HG03066 (cell line): ENCODE results near the gene PAX9.

Source experiments
- ATAC-seq: cut with Tn5 transposase; IDR thresholded peaks from one replicate; pipeline ENCODE4 v1.9.1; 2021; ENCODE audit warnings: low read depth; ENCODE audit not compliant: unreplicated experiment

Gene PAX9

GRCh38 chr14:36661506-36662257 is at the start of gene PAX9:
PAX9 (plus strand) TSS chr14:36661860; CDS start chr14:36662090, 230 bp downstream.
- ATAC-seq = no peak

DNA sequence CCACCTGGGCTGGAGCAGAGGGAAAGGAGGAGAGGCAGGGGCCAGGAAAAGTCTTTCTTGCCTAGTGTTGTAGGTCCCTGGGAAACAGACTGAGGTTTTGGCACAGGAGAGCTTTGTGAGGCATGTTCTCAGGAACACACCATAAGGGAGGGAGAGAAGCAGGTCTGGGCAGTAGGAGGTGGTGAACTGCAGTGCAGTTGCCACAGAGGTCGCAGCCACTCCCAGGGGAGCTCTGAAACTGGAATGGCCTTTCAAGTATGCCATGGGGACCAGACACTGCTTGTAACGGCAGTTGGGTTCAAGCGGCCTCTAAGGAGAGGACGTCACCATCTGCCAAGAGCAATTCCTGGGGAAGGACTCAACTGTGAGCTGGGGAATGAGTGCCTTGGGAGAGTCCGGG is 43.8 kb upstream of the PAX9 start:
- ATAC-seq = no peak

DNA sequence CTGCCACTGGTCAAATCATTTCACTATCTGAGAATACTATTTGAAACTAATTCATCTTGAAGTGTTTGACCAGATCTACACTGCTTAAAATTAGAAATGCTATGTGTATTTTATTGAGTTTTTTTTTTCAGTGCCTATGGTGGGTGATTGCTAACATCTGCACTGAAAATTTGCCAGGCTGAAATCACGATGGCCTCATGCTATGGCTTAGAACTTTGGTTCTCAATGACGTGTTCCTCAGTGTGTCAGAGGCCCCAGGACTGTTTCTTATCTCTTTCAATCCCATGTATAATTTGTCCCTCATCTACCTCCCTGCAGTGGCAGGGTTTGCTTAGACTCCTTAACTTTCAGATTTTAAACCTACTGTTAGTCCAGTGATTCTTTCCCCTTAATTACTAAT is 43.0 kb upstream of the PAX9 start:
- ATAC-seq = no peak

DNA sequence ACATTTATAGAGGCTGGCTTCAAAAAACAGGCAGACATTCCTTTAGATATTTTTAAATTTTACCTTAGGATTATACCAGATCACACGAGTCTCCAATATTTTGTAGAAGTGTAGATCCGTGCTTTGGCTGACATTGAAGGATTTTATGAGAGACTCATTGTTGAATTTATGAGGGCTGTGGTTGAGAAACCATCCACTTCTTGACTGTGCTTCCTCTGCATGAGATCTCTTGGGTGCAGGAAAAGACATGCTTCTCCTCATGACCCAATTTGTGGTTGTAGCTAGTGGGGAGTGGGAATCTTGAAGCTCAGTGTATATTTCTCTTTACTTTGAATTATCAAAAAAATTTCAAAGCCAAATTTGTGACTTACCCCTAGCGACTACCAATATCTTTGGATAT is 42.5 kb upstream of the PAX9 start:
- no peak for ATAC-seq

DNA sequence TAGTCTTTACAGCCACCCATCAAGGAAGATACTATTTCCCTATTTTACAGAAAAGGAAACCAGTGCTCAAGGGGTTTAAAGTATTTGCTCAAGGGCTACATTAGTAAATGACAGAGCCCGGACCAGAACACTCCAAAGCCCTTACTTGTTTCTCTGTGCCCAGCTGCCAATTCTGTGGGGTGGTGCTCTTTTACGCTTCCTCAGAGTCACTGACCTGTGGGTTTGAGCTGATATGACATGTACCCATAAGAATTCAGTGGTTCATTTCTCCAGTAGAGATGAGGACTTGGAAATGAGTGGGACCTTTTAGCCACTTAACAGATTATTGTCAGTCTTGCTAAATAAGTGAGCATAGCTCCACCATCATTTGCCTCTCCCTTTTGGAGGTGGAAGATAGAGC is 41.8 kb upstream of the PAX9 start:
- no peak for ATAC-seq

- ATAC-seq = no peak
These were observed 36.6 kb upstream of the PAX9 start for GRCh38 chr14:36625014-36625413.

DNA sequence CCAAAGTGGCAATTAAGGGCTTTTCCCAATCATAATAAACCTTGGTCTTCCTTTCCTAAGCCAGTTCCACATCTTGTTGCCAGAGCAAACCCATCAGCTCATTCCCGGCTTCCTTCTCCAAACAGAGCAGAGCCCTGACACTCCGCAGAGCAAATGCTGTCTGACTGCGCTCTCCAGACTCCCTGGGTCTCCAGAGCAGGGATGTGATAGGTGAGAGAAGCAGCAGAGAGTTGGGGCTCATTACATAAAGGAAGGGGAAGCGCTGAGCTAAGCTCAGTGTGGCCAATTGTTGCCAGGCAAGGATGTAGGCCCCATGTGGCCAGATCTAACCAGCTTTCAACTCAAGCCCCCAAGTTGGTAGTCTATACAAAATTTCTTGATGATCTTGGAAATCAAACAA is 36.2 kb upstream of the PAX9 start:
- ATAC-seq = no peak

DNA sequence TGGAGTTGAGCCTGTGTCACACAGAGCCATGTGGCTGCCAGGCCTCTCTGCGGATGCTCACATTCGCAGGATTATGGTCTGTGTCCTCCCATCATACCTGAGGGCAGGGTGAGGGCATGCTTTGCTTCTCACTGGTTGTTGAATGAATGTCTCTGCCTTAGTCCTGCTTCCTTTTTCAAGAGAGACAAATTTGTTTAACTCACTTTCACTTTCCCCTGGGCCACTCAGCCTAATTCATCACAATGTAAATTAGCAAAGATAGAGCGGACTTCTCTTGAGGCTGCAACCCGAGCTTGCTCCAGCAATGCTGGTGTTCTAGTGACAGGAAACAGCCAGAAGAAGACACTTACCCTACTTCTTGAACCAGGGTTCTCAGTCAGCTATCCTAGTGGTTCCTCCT is 35.5 kb upstream of the PAX9 start:
- no peak for ATAC-seq

DNA sequence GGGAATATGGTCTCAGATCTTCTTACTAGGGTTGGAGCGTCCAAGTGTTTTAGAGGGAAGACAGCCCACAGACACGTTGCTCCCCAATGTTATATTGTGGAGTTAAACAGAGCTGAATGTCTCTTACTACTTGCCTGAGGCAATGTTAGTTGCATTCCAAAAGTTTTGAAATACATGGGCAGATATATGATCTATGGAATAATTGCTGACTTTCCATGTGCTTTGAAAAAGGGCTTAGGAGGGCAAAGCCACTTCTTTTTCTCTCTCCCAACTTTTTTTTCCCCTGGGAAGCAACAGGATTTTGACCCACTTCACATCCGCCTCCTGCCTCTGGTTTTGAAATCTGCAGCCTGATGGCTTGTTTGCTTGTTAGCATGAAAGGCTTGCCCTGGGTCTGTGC is 33.7 kb upstream of the PAX9 start:
- ATAC-seq = no peak

- ATAC-seq = no peak
These were observed 28.1 kb upstream of the PAX9 start for GRCh38 chr14:36633580-36633979.

DNA sequence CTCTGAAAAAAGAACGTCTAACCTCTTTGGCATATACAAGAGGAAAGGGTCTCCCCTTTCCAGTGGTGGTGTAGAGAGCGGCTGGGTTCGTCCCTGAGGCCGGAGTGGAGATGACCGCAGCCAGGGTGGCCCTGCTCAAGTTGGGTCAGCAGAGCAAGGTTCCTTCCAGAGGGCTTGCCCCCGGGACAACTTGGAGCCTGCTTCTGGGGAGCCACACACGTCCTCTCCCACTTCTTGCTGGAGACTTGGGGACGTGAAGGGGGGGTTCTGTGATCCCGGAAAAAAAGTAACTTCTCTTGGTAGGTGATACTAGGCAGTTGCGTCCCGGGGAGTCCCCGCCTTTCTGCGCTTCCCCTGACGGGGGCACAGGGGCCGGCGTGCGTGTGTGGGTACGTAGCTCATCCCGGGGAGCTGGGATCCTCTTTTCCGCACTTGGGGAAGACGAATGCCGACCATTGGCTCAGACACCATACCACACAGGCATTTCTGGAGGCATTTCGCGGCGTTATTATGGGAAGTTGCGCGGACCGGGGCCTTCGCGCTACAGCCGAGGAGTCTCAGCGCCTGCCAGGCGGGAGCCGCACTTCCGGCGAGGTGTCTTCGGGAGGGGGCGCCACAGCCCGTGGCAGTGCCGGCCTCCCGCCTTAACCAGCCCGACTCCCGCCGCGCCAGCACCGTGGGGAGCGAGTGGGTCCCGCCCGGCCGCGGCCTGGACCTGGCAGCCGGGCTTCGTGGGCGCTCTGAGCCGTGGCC is 14.8 kb upstream of the PAX9 start:
- no peak for ATAC-seq

DNA sequence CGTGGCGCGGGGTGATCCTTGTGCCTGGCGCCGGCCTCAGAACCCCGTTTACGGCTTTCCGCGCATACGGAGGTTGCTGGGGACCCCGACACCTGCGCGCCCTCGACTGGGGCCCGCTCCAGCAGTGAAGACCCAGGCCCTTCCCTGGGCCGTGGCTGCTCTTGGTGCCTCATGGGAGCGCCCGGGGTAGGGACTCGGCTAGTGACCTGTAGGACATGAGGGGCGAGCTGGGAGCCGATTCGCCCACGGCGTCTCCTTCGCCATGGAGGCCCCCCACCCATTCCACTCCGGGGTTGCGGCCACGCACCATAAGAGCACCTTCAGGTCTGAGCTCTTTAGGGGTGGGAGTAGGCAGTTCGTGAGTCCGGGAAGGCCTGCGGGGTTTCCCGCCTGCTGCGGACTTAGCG is 14.2 kb upstream of the PAX9 start:
- ATAC-seq = no peak

DNA sequence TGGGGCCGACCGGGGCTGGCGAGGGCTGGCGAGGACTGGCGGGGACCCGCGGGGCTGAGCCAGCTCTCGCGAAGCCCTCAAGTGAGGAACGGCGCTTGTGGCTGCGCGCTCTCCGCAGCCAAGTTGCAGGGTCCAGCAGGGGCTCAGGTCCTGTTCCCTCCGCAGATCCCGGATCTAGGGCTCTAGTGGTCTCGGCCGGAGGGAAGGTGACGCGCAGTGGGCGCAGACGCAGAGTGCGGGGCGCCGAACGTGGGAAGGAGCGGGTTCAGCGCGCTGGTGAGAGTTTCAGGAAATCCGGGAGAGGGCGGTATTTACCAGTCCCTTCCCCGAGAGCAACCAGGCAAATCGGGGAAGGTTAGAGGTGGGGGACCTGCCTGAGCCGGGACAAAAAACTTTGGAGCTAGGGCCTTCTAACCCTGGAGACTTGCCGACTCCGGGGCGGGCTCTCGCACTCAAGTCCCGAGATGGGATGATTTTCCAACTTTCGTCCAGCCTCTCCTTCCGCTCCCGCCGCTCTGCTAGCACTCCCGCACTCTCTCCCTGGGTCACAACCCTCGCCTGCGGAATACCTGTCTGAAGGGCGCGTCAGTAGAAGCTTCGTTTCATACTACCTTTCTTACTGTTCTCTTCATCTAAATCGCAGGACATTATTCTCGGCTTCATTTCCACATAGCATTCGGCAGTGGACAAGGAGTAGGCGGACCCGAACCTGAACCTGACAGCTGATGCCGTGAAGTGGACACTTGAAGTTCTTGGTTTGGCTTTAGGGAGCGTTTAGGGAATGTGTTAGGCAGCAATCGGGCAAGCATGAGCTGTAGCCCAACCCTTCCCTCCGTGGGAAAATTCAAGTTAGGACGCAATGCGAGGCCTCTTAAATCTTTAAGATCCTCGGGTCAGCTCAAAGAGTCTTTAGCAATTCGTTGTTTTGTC is 13.6 kb upstream of the PAX9 start:
- no peak for ATAC-seq

DNA sequence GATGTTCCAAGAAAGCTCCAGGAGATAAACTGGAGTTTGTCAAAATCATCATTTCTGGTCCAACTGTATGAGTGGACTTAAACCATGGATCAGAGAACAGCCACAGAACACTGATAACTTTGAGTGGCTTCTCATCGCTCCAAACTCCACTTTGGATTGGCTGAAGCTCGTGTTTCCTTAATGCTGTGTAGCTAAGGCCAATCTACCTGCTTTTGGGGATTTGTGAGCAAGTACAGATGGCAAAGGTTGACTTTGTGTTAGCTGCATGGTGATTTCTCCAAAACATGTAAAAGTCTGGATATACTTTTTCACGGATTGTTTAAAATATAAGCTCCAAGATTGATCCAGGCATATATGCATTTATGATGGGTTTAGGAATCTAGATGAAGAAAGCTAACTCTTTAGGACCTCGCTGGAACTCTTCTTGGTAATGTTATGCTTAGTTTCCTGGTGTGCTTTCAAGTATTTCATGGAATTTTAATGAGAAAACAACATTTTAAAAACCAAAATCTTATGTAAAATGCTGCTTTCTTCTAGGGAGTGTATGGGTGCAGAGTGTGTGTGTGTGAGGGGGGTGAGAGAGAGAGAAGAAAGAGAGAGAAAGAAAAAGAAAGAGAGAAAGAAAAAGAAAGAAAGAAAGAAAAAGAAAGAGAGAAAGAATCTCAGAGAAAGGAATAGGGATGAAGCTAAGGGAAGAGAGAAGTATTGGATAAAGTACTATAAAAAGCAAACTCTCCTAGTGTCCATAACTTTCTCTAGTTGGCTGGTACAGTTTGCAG is 11.6 kb upstream of the PAX9 start:
- no peak for ATAC-seq

GRCh38 chr14:36652542-36653201 is 9.0 kb upstream of the PAX9 start:
- no peak for ATAC-seq

DNA sequence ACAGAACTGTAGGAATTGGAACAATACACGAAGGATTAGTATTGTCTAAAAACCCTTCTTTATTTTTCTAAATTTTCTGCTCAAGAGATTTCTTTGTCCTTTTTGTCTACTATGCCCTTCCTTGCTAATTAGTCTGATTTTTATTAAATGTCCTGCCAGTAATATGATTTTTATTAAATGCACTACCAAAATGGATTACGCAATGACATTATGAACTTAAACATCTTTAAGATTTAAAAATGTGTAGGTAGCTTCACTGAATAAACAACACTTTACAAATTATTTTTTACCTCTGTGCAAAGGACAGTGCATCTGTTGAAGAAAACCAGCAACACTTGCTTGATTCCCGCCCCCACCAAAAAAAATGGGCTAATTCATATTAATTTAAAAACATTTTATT is 8.2 kb upstream of the PAX9 start:
- no peak for ATAC-seq

DNA sequence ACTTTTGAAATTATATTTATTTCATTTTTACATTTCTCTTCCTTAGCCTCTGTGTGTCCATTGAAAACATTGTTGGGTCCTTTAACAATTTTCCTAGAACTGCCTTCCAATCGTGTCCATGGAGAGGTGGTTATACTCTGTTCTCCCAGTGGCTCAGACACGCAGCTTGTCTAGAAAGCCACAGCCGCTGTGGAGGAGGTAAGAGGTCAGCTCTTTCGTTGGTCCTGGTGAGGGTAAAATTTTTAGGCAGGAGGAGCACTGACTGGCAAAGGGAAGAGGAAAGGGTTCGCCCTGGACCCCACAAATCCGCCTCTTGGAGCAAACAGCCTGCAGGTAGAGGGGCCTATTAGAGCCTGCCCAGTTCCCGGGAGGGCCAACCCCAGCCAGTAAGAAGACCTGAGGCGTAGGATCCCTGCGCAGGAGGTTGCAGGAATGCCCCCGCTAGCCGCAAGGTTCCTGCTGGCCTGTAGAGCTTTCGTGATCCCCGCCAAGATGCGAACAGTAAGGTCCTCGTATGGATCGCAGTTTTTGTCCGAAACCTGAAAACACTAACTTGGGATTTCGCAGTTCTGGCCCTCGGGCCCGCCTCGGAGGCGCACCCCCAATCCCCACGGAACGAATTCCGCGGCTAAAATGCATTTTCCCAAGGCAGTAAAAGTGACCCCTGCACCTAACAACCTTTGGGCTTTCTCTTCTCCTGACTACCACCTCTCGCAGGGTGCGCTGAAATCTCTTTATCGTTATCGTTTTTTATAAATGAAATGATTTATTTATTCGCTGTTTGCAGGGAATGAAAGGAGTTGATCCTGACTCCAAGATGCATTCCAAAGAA is 7.5 kb upstream of the PAX9 start:
- no peak for ATAC-seq

GRCh38 chr14:36654794-36655381 is 6.8 kb upstream of the PAX9 start:
- ATAC-seq = no peak

DNA sequence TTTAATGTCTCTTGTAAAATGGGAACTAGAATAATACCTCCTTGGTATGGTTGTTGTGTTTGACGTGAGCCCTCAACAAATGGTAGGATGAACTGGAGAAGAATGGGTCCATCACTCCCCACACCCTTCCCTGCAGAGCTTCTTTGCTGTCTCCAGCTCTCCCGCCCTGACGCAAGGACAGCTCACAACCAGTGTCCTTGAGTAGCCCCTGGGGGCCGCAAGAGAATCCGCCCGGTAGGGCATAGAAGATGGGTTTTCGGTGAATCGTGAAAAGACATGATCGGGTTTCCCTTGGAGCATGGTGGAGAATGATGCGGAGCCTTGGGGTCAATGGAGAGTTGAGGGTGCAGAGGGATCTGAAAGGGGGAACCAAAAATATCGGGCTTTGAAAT is 6.1 kb upstream of the PAX9 start:
- ATAC-seq = no peak
